HL-60 (cell line): ENCODE results near the gene MGAT5.

Experiments
- DNase-seq, 2 experiments: peaks; one replicate each; pipeline ENCODE4 v3.0.0-alpha.2; 2010 to 2020; ENCODE audit warnings: low read depth in 1 of 2, low spot score in 1 of 2
- H3K27ac ChIP-seq: fragments of 250-450 bp; sonication (Bioruptor Pico); replicated peaks from 2 replicates; pipeline ENCODE4 v1.5.1; 2020; ENCODE audit warnings: mild to moderate bottlenecking, moderate library complexity
- H3K27me3 ChIP-seq: fragments of 250-450 bp; sonication (Bioruptor Pico); 2 replicates; pipeline ENCODE4 v1.5.1; 2021; ENCODE audit warnings: mild to moderate bottlenecking, moderate library complexity; ENCODE audit not compliant: insufficient read depth, poor library complexity, severe bottlenecking
- H3K4me3 ChIP-seq: replicated peaks from 2 replicates; pipeline ENCODE4 v1.5.1; 2011; ENCODE audit warnings: mild to moderate bottlenecking, control low read depth, low read length; ENCODE audit not compliant: insufficient read depth
- CTCF ChIP-seq: IDR thresholded peaks from one replicate; pipeline ENCODE4 v1.5.1; 2011; ENCODE audit warnings: low read length, control low read depth, inconsistent platforms; ENCODE audit not compliant: insufficient read depth
- GABPA ChIP-seq: IDR thresholded peaks from 2 replicates; pipeline ENCODE4 v1.6.1; 2012; ENCODE audit warnings: low read depth
- POLR2AphosphoS5 ChIP-seq: IDR thresholded peaks from 2 replicates; pipeline ENCODE4 v1.6.1; 2012; ENCODE audit warnings: low read depth
- REST ChIP-seq: IDR thresholded peaks from 2 replicates; pipeline ENCODE4 v1.6.1; 2012; ENCODE audit warnings: low read depth; ENCODE audit not compliant: insufficient replicate concordance
- SPI1 ChIP-seq: IDR thresholded peaks from 2 replicates; pipeline ENCODE4 v1.6.1; 2012; ENCODE audit warnings: low read depth, mild to moderate bottlenecking, borderline replicate concordance

Gene MGAT5

GRCh38 chr2:134324947-134325346, 71.1 kb downstream of the MGAT5 start:
- no peak overlapping the region for H3K27ac ChIP-seq

GRCh38 chr2:134325696-134326095, 71.8 kb downstream of the MGAT5 start:
- Histone ChIP-seq H3K4me3 (no peak overlapping the region), H3K27ac (no peak overlapping the region), H3K27me3 (no peaks in the 10 kb centered on the region)
- DNase-seq = no peak
- TF ChIP-seq REST = no peak
- no peak for TF ChIP-seq GABPA
- no peak for TF ChIP-seq CTCF
- no peak for TF ChIP-seq SPI1
- TF ChIP-seq POLR2AphosphoS5 = no peak

More at GRCh38 chr2:134324947-134325346, 71.1 kb downstream of the MGAT5 start:
- Histone ChIP-seq H3K4me3 (no peak overlapping the region), H3K27me3 (no peaks in the 10 kb centered on the region)
- DNase-seq = no peak
- TF ChIP-seq SPI1 (no peak), GABPA (no peak), REST (no peak)

GRCh38 chr2:134327367-134327766, 73.5 kb downstream of the MGAT5 start:
- H3K27ac ChIP-seq = no peak overlapping the region
- TF ChIP-seq GABPA = no peak
- no peak for TF ChIP-seq REST
- no peak for TF ChIP-seq POLR2AphosphoS5
- no peak for TF ChIP-seq CTCF
- TF ChIP-seq SPI1 = no peak

More at GRCh38 chr2:134327367-134327766, 73.5 kb downstream of the MGAT5 start:
- H3K4me3 ChIP-seq = no peak overlapping the region
- no peaks in the 10 kb centered on the region for H3K27me3 ChIP-seq
- DNase-seq = peak in 1 of 2 experiments; percentile 6
